HG03135 (cell line): Measurements from ENCODE around the gene TCTN3.
A peak's percentile ranks its signal among the peaks of the same experiment; 100 is the strongest.
"Not testable (repeated sequence)": the region's sequence is repeated elsewhere in the genome, so short reads cannot be mapped to it uniquely, and the experiment has no call there.

Source experiments
- ATAC-seq: cut with Tn5 transposase; IDR thresholded peaks from one replicate; pipeline ENCODE4 v1.9.1; 2021; ENCODE audit warnings: mild to moderate bottlenecking, moderate library complexity; ENCODE audit not compliant: unreplicated experiment

TCTN3 gene, protein sequence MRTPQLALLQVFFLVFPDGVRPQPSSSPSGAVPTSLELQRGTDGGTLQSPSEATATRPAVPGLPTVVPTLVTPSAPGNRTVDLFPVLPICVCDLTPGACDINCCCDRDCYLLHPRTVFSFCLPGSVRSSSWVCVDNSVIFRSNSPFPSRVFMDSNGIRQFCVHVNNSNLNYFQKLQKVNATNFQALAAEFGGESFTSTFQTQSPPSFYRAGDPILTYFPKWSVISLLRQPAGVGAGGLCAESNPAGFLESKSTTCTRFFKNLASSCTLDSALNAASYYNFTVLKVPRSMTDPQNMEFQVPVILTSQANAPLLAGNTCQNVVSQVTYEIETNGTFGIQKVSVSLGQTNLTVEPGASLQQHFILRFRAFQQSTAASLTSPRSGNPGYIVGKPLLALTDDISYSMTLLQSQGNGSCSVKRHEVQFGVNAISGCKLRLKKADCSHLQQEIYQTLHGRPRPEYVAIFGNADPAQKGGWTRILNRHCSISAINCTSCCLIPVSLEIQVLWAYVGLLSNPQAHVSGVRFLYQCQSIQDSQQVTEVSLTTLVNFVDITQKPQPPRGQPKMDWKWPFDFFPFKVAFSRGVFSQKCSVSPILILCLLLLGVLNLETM

DNA sequence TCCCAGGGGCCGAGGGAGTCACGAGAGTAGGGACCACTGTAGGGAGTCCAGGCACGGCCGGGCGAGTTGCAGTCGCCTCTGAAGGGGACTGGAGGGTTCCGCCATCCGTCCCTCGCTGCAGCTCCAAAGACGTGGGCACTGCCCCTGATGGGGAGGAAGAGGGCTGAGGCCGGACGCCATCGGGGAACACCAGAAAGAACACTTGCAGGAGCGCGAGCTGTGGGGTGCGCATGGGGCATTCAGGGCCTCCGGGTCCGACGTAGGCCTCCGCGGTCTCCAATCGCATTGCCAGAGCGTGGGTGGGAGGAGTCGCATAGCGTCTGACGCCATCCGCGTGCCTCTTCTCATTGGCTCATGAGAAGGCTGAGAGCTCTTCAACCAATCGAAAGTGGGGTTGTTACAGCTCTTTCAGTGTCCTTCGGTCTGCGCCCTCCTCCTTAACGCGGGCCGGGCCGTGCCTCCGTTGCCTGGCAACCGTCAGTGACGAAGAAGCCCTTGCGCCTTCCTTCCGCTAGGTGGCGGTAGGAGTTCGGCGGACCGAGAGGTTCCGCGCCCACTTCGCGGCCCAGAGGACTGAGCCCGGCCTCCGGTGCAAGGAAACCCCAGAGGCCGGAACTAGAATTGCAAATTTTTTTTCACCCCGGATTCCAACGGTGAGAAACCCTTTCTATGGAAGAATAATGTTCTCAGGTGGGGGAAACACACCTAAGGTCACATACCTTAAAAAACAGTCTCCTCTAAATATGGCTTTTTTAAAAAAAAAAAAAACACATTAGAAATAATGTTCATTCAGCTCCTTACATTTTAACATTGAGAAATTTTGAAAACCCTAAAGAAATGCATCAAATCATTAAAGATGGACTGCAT, at the start of gene TCTN3:
TSS of gene TCTN3 (minus strand) at position 260 of the 867 bp plus-strand sequence. CDS start at position 232, 28 bp downstream.
- ATAC-seq = peak; percentile 99

DNA sequence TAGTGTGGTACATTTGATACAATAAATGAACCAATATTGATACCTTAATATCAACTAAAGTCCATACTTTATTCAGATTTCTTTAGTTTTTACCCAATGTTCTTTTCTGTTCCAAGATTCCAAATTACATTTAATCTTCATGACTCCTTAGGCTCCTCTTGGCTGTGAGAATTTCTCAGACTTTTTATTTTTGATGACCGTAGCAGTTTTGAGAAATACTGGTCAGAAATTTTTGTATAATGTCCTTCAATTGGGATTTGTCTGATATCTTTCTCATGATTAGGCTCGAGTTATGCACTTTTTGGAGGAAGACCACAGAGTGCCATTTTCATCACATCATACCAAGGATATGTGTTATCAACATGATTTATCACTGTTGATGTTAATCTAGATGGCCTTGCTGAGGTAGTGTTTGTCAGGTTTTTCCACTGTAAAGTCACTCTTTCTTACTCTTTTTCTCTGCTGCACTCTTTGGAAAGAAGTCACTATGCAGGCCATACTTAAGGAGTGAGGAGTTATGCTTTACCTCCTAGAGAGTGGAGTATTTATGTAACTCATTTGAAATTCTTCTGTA, 49.3 kb upstream of the TCTN3 start:
- ATAC-seq = no peak

DNA sequence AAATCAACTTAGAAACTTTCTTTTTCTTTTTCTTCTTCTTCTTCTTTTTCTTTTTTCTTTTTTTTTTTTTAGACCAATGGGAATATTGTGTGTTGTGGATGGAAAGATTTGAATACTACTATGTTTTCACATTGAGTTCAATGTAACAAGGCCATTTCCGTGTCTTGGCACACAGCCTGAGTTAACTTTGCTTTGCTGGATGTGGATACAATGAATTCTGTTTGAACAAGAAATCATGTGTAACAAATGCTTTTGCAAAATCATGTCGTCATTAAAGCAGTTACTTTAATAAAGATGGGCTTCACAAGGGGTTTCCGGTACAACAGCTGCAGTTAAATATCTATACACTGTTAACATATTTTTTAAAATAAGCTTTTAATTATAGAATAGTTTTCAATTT, 48.8 kb upstream of the TCTN3 start:
- ATAC-seq = no peak

DNA sequence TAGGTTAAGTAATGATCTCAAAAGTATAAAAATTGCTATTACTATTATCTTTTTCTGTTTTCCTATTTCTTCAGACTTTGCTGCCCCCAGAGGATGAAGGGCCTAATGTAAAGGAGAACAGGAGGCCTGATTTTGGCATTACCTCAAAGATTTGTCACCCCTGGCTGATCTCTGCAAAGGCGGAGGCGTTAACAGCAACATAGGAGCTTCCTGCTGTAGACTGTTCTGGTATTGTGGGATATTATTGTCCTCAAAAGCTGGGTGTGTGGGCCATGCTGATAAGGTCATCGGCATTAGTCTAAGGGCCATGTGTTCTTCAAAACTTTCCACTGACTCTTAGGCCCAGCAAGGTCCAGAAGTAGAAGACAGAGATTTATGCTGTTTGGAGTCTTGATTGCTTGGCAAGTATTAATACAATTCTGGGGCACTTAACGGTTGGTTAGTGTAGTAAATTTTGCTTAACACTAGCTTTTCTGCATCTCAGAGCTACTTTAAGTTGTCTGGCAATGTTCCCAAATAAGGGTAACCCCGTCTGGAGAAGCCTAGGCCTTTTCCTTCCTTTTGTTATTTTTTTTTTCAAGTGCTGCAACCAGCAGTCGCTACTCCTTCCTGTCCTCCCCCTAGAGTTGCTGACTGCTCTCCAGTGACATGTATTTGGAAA, 48.2 kb upstream of the TCTN3 start:
- ATAC-seq = peak; percentile 77

DNA sequence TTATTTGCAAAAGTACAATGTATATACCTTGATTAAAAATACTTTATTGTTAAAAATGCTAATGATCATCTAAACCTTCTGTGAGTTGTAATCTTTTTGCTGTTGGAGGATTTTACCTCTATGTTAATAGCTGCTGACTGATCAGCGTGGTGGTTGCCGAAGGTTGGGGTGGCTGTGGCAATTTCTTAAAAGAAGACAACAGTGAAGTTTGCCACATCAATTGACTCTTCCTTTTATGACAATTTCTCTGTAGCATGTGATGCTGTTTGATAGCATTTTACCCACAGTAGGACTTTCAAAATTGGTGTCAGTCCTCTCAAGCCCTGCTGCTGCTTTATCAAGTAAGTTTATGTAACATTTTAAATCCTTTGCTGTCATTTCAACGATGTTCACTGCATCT, 45.3 kb upstream of the TCTN3 start:
- no peak for ATAC-seq

DNA sequence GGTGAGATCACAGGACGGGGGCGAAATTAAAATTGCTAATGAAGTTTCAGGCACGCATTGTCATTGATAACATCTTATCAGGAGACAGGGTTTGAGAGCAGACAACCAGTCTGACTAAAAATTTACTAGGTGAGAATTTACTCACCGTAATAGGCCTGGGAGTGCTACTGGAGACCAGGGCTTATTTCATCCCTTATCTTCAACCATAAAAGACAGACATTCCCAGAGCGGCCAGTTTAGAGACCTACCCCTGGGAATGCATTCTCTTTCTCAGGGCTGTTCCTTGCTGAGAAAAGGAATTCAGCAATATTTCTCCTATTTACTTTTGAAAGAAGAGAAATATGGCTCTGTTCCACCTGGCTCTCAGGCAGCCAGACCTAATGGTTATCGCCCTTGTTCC, 39.2 kb upstream of the TCTN3 start:
- ATAC-seq = not testable (repeated sequence)

DNA sequence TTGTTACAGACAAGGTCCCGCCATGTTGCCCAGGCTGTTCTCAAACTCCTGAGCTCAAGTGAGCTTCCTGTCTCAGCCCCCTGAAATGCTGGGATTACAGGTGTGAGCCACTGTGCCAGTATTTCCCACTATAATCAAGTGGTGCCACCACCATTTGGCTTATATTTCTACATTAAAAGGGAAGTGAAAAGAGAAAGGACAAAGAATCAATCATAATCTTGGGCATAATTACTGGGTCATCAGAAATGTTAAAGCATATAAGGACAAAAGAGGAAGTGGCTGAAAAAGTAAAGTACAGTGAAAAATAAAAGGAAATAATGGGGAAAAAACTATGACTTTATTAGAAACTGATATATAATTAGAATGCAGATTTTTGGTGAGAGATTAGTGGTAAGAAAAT, 36.5 kb upstream of the TCTN3 start:
- ATAC-seq = no peak

DNA sequence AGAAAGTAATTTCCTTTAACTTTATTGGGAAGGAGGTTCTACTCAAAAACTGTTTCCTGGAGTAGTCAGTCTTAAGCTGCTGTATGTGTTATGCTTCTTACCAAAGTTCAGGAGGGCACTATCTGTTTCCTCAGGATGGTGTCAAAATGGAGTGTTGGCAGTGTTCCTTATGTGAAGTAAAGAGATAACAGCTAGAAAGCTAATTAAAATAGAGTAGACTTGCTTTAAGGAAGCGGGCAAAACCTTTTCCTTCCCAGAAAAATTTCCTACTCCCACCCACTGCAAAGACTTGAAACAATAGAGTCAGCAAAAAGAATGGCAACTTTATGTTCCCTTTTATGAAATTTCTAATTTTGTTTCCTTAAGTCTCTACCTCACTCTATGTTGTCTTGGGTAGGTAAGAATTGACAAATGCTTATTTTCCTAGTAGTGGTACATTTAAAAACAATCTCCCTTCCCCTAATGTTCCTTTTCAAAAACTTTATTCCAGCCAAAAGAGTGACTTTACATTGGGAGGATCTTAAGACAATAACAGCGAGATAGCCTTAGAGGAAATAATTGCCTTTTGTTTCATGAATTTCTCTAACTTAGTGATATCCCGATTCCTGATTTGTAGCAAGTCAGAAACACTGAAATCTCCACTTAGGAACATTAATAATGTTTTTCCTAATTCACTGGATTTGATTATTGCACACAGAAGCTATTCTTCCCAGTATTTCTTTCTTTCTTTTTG, 35.8 kb upstream of the TCTN3 start:
- ATAC-seq = no peak

DNA sequence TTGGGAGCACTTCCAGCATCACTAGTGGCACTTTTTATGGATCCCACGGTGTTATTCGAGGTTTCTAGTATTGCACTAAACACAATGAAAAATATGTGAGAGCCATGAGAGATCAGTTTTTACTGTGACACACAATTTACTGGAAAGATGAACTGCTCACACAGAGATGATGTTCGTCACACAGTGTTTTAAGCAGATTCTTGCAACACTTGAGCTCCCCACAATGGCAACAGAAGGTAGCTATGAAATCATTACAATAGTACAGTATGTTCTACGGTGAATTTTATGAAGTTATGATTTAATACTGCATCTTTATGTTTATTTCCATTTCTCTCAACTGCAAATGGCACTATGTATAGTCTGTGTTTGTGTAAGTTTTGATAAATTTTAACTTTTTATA, 34.8 kb upstream of the TCTN3 start:
- ATAC-seq = no peak

DNA sequence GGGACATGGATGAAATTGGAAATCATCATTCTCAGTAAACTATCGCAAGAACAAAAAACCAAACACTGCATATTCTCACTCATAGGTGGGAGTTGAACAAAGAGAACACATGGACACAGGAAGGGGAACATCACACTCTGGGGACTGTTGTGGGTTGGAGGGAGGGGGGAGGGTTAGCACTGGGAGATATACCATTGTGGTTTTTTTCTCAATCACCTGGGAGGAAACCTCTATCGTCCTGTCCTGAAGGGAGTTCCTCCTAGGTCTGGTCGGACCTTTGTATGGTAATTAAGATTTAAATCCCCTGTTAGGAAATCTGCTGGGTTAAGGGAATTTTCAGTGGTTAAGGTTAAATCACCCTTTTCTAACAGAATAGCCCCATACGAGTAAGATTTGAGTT, 28.8 kb upstream of the TCTN3 start:
- not testable (repeated sequence) for ATAC-seq

DNA sequence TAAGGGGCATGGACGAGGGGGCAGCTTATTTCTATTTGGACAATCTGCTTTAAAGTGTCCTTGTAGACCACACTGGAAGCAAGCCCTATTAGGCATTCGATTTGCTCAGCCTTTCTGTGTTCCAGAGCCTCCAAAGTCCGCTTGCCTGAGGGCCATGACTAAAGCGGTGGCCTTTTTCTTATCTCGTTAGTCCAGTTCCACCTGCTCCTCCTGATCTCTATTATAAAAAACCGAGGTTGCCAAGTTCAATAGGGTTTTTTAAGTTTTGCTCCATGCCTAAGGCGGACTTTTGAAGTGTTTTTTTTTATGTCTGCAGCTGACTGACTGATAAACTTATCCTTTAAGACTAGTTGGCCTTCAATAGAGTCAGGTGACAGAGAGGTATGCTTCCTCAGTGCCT, 27.0 kb upstream of the TCTN3 start:
- ATAC-seq = not testable (repeated sequence)

DNA sequence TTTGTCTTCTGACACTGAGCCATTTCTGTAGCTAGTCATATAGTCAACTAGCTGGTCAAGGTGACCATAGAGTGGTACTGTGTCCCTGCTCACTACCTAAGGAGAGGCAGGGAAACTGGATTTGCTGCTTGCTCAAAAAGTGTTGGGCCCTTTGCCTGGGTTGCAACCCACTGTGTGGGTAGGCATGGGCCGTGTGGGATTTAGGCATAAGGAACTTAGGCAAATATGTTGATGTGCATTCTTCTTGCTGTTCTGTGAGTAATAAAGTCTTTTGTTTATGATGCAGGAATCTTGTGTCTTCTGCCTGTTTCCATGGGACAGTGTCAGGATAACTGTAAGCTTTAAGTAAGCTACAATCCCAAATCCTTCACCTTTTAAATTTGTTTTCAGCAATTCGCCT, 23.1 kb upstream of the TCTN3 start:
- no peak for ATAC-seq

DNA sequence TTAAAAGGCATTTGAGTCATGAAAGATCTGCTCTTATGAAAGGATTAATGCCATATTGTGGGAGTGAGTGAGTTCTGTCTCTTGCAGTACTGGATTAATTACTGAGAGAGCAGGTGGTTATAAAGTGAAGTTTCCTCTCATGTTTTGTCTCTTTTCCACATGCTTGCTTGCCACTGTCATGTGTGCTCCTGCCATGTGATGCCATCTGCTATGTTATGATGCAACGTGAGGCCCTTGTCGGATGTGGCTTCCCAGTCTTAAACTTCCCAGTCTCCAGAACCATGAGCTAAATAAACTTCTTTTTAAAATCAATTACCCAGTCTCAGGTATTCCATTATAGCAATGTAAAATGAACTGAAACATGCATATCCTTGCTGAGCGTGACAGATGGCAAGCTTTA, 22.7 kb upstream of the TCTN3 start:
- no peak for ATAC-seq

DNA sequence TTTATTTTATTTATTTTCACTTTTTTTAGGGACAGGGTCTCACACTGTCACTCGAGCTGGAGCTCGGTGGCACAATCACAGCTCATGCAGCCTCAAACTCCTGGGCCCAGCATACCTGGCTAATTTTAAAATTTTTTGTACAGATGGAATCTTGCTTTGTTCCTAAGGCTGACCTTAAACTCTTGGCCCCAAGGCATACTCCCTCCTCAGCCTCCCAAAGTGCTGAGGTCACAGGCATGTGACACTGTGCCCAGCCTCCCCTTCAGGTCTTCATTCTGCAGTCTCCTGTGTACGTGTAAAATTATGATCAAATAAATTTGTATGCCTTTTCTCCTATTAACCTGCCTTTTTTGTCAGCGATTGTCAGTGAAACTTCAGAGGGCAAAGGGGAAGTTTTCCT, 17.8 kb upstream of the TCTN3 start:
- ATAC-seq = no peak

DNA sequence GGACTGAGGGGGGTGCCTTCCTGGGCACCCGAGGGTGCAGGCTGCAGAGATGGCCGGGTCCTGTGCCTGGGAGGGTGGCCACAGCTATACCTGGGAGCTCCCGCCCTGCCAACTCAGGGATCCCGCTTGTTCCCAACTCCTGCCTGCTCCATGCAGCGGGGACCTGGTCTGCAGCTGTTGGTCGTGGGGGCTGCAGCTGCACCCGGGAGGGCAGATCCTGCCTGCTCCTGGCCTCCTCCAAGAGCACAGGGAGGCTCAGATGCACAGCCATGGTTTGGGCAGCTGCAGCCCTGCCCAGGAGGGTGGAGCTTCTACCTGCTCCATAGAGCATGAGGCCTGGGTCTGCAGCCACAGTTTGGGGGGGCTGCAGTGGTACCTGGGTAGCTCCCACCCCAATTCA, 13.3 kb upstream of the TCTN3 start:
- ATAC-seq = no peak

DNA sequence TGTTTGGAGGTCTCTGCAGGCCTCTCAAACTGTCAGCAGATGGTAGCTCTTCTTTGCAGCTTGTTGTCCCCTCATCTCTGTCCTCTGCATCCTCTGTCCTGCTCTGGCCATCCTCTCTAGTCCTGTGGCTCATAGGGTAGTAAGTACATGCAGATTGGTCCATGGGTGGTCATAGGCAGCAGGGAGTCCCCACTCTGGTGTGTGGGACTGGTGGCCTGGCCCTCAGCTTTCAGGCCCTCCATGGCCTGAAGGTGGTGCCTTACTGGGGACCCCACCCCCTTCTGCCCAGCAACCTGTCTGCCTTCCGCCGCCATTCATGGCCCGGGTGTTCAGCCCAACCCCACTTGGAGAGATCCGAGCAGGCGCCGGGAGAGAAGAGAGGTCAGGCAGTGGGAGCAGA, 12.8 kb upstream of the TCTN3 start:
- ATAC-seq = no peak

DNA sequence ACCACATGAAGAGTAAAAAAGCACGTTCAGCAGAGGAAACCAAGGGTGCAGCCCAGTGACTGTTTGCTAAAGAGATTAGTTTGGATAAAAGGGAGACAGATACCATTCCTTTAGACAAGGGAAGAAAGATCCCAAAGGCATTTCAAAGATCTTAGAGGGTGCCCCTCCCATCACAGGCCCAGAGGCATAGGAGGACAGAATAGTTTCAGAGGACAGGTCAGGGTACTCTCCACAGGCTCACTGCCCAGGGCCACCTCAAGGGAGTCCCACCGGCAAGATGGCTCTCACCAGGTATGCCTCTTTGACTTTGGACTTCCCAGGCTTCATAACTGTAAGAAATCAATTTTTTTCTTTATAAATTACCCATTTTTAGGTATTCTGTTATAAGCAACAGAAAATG, 4.7 kb upstream of the TCTN3 start:
- ATAC-seq = no peak

DNA sequence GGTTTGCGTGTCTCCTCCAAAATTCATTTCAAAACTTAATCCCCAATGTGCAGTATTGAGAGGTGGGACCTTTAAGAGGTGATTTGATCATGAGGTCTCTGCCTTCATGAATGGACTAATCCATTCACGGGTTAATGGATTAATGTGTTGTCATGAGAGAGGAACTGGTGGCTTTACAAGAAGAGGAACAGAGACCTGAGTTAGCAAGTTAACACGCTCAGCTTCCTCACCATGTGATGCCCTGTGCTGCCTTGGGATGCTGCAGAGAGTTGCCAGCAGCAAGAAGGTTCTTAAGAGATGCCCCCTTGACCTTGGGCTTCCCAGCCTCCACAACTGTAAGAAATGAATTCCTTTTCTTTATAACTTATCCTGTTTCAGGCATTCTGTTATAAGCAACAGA, 3.7 kb upstream of the TCTN3 start:
- no peak for ATAC-seq

DNA sequence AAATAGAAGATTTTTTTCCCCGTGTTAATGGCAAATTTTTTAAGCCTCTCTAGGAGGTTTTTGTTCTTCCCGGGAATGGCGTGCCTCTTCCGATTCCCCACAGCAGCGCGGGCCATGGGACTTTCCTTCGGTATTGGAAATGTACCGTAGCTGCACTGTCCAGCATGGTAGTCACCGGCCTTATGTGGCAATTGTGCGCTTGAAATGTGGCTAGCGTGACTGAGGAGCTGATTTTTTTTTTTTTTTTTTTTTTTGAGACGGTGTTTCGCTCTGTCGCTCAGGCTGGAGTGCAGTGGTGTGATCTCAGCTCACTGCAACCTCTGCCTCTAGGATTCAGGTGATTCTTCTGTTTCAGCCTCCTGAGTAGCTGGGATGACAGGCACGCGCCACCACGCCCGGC, 938 bp upstream of the TCTN3 start:
- no peak for ATAC-seq

DNA sequence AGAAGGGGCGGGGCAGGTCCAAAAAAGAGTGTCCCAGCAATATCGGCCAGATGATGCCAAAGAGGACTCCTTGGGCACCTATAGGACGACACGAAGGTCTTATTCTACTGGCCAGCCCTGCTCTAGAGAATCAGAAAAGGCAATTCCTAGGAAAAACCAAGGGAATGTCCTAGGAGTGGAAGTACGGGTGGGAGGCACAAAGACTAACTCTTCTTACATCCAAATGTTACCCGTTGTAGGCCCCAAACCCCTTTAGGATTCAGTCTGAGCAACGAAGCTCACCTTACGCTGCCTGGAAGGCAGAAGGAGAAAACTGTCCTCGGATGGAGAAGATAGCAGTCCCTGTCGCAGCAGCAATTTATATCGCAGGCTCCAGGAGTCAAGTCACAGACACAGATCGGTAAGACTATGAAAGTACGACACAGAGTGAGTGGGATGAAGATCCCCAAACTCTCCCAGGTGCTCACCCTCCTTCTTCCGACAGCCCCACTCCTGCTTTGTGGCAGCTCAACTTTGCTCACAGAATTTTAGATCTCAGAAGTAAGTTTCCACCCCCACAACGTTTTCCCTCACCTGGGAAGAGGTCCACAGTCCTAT, 558 bp downstream of the TCTN3 start:
- ATAC-seq = peak; percentile 5
